GM19467 (cell line): Measurements from ENCODE around the gene KDF1.
"Not testable (repeated sequence)": the region's sequence is repeated elsewhere in the genome, so short reads cannot be mapped to it uniquely, and the experiment has no call there.

Experiments used
- ATAC-seq: cut with Tn5 transposase; IDR thresholded peaks from one replicate; pipeline ENCODE4 v1.9.1; 2021; ENCODE audit warnings: mild to moderate bottlenecking, moderate library complexity; ENCODE audit not compliant: unreplicated experiment

The KDF1 gene

DNA sequence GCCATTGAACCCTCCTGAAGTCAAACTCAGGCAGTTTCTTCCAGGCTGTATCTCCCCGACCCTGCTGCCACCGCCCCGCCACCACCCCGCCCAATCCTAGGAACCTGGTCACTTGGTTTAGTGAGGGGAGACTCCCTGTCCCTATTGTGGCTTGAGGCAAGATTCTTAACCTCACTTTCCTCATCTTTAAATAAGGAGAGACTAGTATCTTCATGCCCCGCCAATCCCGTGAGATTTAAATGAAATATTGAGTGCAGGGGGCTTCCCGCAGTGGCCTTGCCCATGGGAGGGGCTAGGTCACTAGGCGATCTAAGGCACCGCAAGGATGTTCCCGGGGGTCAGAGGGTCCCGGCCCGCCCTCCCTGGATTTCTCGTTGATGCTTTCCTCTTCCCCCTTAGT is 998 bp downstream of the KDF1 start:
- no peak for ATAC-seq

DNA sequence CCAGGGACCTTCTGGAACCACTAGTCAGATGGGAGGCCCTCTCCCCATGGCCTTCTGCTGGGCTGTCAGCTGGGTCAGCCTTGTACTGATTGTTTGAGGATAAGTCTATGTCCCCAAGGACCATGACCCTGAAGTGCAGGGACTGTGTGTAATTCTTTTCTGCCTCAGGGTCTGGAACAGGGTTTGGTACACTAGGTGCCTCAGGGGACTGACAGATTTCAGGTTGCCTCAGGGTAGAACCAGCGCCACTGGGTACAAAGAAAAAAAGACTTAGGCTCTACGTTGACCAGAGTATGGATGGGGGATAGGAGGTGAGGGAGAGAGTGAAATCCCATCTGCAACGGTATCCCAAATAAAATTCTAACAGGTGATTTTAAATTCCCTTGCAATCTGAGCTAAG is 3.0 kb downstream of the KDF1 start:
- no peak for ATAC-seq

DNA sequence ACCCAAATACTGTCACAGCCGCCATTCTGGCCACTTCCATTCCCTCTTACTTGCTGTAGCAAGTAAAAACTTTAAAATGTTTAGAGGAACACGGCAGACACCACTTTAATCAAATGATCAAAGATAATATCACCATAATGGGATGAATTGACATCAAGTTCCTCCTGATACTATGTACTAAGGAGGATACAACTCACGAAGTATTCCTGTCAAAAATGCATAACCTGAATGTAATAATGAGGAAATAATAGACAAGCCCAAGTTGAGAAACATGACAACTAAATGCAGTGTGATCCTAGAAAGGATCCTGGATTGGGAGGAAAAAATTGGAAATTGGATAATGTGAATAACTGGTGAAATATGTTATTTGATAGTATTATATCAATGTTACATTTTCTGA is 3.9 kb downstream of the KDF1 start:
- ATAC-seq, result no peak

DNA sequence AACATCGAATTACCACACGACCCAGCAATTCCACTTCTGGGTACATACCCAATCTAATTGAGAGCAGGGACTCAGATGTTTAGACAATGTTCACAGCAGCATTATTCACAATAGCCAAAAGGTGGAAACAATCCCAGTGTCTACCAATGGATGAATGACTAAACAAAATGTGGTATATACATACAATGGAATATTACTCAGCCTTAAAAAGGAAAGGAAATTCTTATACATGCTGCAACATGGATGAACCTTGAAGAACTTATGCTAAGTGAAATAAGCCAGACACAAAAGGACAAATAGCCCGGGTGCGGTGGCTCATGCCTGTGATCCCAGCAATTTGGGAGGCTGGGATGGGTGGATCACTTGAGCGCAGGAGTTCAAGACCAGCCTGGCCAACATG is 6.9 kb downstream of the KDF1 start:
- no peak for ATAC-seq

DNA sequence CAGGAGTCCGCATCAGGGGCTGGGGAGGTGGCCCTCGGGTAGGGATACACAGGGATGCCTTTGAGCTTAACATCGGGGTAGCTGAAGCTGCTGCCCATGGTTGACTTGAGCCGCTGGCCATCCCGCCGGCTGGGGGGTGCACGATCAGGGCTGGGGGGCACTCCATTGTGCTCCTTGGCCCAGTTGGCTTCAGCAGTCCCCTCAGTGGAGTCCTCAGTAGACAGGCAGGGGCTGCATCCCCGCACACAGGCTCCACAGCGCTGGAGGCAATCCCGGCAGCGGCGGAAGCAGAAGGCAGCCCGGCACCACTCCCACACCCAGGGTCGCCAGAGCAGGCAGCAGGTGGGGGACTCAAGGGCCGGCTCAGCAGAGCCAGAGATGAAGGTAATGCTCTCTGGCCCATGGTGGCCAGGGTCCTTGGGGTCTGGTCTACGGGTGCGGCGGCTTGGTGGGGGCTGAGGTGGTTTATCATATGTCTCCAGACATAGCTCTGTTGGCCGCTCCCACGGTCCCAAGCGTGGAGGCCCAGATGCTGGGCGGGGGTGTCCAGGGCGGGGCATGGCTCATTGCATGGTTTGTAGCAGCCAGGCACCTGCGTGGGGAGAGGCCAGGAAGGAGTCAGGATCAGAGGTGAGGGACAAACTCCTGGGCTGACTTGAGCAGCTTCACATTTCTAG is 8.3 kb downstream of the KDF1 start:
- ATAC-seq, result no peak

DNA sequence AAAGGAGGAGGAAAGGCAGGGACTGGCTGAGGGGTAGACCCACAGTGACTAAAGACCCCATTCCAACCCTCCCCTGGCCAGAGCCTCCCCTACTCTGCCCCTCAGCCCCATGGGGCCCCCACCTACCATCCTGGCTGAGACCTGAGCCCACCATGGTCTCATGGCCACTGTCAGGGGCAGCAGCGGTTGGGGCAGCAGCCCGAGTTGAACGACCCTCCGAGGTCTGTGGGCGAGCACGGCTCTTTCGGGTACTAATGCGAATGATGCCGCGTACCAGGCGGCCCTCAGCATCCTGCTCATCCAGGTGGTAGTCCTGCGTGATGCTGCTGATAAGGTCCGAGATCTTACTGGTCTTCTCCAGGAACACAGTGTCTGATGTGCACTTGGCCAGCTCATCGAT is 9.1 kb downstream of the KDF1 start:
- ATAC-seq, result no peak

DNA sequence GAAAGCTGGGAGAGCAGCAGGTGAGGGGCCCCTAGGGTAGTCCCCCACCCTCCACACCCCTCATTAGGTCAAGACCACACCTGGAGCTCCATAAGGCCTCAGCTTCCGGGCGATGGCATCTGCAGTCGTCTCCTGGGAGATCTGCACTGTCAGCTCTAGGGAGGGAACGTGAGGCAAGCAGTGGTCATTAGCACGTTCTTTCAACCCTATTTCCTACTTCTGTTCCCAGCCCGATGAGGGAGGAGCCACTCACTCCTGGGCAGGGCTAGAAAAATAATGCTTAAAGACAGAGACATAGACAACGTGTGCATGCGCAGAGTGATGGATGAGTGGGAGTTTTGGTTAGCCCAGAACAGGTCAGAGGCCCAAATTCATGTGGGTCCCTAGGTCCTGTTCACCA is 9.7 kb downstream of the KDF1 start:
- ATAC-seq, result no peak

DNA sequence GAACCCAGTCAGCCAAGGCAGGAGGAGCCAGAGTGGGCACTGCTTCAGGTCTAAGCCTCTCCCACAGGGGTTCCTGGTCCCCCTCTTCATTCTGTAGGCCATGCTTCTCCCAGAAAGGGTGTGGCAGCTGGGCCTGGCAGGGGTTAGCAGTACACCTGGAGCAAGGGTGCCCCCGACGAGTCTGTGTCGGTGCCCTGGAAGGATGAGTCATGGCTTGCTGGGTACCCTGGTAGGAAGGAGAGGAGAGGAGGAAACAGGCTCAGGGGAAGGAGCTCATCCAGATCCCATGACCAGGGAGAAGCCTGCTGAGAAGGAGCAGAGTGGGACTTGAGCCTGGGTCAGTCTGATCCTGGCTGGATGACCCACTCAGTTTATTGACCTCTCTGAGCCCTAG is 10.3 kb downstream of the KDF1 start:
- ATAC-seq, result no peak

DNA sequence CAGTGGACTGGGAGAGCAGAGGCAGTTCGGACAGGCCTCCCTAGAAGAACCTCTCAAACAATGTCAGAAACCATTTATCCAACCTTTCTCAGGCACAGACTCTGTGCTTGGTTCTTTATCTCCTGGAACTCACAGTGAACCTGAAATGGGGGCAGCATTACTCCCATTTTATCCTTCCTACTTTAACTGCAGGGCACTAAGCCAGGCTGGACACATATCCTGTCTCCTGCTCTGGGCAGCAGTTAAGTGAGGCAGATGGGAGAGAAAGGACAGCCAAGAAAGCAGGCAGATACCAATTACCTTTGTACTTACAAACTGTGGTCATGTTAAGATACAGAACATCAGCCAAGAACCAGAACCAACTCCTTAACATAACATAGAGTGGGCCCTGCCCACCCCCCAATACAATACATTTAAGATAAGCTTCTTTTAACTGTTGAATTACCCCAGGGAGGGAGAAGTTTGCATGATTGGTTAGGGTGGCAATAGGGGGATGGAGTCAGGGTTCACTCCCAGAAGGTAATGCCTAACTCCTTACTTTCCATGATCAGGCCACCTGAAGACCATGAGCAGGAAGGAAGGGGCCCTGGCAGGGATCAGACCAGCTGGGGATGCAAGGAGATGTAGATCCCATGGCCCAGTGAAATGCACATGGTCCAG is 10.9 kb downstream of the KDF1 start:
- no peak for ATAC-seq

DNA sequence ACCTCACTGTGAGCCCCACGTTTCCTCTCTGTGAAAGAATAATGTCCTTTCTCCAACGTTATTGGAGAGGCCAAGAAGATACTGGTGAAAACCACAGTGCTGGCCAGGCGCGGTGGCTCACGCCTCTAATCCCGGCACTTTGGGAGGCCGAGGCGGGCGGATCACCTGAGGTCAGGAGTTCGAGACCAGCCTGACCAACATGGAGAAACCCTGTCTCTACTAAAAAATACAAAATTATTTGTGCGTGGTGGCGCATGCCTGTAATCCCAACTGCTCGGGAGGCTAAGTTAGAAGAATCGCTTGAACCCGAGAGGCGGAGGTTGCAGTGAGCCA is 11.6 kb downstream of the KDF1 start:
- not testable (repeated sequence) for ATAC-seq

DNA sequence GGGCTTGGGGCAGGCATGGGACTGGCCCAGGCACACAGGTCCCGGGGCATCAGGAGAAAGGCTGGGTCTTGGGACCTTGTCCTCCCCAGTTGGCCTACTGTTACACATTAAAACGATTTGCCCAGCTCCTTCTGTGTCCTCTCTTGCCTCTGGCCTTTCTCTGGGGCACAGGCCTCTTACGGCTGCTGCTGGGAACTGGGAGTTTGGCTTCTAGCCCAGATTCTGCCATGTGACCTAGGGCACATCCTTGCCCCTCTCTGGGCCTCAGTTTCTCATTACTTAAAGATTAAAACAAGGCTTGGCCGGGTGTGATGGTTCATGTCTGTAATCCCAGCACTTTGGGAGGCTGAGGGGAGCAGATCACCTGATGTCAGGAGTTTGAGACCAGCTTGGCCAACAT is 14.0 kb downstream of the KDF1 start:
- ATAC-seq, result no peak

DNA sequence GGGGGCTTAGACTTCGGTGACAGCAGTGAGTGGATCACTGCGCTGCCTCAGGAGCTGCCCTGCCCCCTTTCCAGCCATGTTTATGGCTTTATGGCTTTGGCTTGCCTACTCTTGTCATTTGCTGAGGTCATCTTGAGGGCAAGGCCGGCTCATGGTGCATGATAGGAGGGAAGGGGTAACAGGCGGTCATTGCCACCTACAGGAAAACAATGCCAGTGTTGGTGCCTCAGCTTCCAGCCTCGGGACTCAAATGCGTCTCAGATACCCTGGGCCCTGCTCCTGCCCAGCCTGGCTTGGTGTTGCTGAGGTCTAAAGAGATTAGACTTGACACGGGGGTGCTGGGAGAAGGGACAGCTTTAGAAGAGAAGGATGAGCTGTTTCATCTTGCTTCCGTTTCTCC is 14.5 kb downstream of the KDF1 start:
- ATAC-seq, result no peak

DNA sequence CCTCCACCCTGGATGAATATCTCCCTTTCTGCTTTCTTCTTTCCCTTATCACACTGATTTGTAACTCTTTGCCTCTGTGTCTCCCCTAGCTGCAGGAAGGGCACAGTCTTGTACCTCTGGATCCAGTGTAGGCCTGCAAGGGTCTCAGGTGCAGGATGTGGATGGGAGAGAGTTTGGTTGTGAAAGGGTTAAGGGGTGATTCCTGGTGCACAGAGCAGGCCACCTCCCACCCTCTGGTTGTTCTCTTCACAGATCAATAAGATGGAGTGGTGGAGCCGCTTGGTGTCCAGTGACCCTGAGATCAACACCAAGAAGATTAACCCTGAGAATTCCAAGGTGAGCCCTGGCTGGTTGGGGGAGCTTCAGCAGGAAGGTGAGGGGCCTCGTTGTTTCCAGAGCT is 15.1 kb downstream of the KDF1 start:
- ATAC-seq, result no peak

DNA sequence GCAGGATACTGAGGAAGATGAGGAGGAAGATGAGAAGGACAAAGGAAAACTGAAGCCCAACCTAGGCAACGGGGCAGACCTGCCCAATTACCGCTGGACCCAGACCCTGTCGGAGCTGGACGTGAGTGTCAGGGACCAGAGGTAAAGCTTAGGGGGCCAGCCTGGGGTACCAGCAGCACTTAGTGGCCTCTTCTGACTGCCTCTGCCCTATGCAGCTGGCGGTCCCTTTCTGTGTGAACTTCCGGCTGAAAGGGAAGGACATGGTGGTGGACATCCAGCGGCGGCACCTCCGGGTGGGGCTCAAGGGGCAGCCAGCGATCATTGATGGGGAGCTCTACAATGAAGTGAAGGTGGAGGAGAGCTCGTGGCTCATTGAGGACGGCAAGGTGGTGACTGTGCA is 17.6 kb downstream of the KDF1 start:
- no peak for ATAC-seq

DNA sequence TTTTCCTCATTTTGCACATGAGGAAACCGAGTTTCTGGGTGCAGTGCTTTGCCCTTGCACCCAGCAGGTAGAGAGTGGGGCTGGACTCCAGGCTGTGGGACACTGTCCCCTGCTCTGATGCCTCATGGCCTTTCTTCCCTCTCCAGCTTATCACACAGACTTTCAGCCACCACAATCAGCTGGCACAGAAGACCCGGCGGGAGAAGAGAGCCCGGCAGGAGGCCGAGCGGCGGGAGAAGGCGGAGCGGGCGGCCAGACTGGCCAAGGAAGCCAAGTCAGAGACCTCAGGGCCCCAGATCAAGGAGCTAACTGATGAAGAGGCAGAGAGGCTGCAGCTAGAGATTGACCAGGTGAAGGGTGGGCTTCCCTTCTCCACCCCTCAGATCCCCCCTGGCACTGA is 19.0 kb downstream of the KDF1 start:
- no peak for ATAC-seq

DNA sequence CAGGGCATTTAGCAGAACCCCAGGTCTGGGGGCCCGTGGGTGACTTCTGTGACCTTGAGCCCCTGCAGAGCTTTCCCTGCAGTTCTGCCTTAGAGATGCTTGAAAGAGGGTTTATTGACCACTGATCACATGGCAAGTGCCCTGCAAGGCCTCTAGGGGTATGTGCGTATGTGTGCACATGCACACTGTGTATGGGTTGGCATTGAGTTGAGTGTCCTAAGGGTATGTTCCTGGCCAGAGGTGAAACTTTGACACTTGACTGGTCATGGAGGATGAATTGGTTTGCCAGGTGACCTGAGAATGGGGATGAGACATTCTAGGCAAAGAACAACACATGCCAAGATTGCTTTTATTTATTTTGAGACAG is 21.6 kb downstream of the KDF1 start:
- ATAC-seq, result no peak

DNA sequence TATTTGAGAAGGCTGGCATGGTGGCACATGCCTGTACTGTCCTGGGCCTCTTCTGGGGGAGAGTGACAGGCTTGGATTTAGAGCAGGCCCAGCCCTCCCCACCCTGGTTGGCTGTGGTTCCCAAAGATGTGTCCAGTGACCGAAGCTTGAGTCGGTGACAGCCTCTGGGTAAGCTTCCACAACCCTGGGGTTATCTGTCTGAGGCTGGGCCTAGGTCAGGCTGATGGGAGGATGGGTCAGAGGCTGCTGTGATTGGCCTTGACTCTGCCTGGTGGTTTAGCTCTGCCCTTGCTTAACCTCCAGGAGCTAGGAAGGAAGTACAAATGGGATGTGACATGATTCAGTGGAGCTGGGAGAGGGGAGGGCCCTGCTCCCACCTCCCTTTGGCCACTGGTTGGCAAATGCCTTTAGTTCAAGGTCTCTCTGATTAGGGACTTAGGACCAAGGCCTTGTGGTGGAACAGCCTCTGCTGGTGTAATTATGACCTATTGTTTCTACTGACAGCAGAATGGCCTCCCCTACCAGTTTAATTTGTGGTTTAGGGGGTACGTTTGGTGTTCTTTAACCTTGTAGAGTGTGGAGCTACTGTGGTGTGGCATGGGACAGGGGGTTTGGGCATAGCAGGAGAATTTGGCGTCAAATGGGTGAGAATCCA is 22.1 kb downstream of the KDF1 start:
- ATAC-seq, result no peak

DNA sequence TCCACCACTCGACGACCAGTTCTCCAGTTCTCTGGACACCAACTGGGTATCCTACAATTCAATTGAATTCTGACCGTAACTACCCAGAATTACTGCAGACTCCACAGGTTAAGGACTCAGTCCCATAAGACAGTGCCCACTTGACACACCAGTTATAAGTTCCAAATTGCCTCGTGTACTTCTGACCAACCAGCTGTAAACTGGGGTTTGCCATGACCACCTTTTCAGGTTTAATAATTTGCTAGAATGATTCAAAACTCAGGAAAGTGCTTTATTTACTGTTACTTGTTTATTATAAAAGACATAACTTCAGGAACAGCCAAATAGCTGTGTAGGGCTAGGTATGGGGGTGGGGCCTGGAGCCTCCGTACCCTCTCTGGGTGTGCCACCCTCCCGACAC is 23.4 kb downstream of the KDF1 start:
- ATAC-seq, result no peak

DNA sequence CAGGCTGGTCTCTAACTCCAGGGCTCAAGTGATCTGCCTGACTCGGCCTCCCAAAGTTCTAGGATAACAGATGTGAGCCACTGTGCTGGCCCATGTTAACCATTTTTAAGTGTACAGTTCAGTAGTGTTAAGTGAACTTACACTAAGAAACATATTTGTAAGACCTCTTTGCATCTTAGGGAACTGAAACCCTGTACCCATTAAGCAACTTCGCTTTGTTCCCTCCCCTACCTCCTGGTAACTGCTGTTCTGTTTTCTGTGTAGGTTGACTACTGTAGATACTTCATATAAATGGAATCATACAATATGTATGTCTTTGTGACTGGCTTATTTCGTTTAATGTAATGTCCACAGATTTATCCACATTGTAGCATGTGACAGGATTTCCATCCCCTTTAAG is 27.7 kb downstream of the KDF1 start:
- ATAC-seq, result no peak

DNA sequence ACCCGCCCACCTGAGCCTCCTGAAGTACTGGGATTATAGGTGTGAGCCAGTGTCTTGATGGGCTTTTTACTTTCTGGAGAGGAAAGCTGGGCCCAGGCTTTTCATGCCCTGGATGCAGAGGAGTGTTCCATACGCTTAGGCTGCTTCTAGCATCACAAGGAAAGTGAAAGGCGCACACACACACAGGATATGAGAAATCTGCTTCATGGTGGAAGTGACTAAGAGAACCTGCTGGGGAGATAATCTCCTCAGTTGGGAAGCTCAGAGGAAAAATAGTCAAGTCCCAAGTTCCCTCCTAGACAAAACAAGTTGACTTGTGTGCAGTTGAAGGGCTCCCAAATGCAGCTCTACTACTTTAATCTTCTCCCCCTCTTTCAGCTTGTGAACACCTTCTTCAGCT is 36.6 kb downstream of the KDF1 start:
- no peak for ATAC-seq

DNA sequence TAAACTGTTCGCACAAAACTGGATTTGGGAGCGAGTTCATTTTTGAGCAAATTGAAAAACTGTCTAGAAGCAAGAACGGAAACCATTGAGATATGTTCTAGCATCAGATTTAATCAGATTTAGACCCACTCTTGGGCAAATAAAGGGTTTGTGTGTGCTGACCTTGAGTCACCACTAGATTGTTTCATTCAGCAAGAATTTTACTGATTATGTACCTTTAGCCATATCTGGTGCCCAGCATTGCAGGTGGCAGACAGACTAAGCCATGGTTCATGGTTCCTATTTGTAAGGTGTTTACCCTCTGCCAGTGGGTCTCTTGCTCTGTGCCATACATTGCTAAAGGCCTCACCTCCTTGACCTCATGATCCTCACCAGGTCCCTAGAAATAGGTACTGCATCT is 37.4 kb downstream of the KDF1 start:
- no peak for ATAC-seq

DNA sequence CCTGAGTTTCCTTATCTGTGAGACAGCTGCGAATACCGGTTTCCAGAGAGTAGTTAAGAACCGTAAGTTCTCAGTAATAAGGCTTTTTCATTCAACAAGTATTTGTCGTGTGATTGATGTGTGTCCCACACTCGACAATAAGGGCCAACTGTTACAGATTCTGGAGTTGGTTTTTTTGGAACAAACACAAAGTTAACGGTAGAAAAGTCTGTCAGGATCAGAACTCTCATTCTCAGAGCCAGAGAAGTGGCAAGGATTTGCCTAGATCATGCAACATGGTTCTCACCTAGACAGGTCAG is 37.9 kb downstream of the KDF1 start:
- no peak for ATAC-seq
